HG03439 (cell line): Measurements from ENCODE around the gene CCHCR1.
"Not testable (repeated sequence)": the region's sequence is repeated elsewhere in the genome, so short reads cannot be mapped to it uniquely, and the experiment has no call there.

ENCODE experiments used
- ATAC-seq: cut with Tn5 transposase; IDR thresholded peaks from one replicate; pipeline ENCODE4 v1.9.1; 2021; ENCODE audit warnings: mild to moderate bottlenecking, moderate library complexity; ENCODE audit not compliant: unreplicated experiment

CCHCR1 gene

GRCh38 chr6:31157513-31158139 is at the start of gene CCHCR1:
CCHCR1 (minus strand) TSS chr6:31157802; CDS start chr6:31157600, 202 bp downstream.
- no peak for ATAC-seq

- ATAC-seq = no peak
Observed at GRCh38 chr6:31205638-31206037, 48.0 kb upstream of the CCHCR1 start.

- ATAC-seq = no peak
Observed at GRCh38 chr6:31204751-31205145, 47.1 kb upstream of the CCHCR1 start.

GRCh38 chr6:31203345-31203979 is 45.9 kb upstream of the CCHCR1 start:
- ATAC-seq = peak; percentile 57

- no peak for ATAC-seq
Observed at GRCh38 chr6:31202259-31203166, 44.9 kb upstream of the CCHCR1 start.

GRCh38 chr6:31199105-31199452 is 41.5 kb upstream of the CCHCR1 start:
- not testable (repeated sequence) for ATAC-seq

GRCh38 chr6:31197559-31198305 is 40.1 kb upstream of the CCHCR1 start:
- peak; percentile 69 for ATAC-seq

- ATAC-seq = not testable (repeated sequence)
Observed at GRCh38 chr6:31196251-31197022, 38.8 kb upstream of the CCHCR1 start.

GRCh38 chr6:31195308-31195979 is 37.8 kb upstream of the CCHCR1 start:
- ATAC-seq = not testable (repeated sequence)

- no peak for ATAC-seq
Observed at GRCh38 chr6:31194061-31194834, 36.6 kb upstream of the CCHCR1 start.

- no peak for ATAC-seq
Observed at GRCh38 chr6:31193206-31193605, 35.6 kb upstream of the CCHCR1 start.

GRCh38 chr6:31192431-31193105 is 35.0 kb upstream of the CCHCR1 start:
- not testable (repeated sequence) for ATAC-seq

- no peak for ATAC-seq
Observed at GRCh38 chr6:31190488-31190887, 32.9 kb upstream of the CCHCR1 start.

GRCh38 chr6:31189223-31189622 is 31.6 kb upstream of the CCHCR1 start:
- ATAC-seq = not testable (repeated sequence)

GRCh38 chr6:31187780-31188194 is 30.2 kb upstream of the CCHCR1 start:
- no peak for ATAC-seq

GRCh38 chr6:31186052-31186734 is 28.6 kb upstream of the CCHCR1 start:
- ATAC-seq = no peak

GRCh38 chr6:31185695-31186051 is 28.1 kb upstream of the CCHCR1 start:
- not testable (repeated sequence) for ATAC-seq

- not testable (repeated sequence) for ATAC-seq
Observed at GRCh38 chr6:31183859-31184258, 26.3 kb upstream of the CCHCR1 start.
